NT2/D1 (cell line): Measurements from ENCODE around the gene ZFAND2B.
A peak's percentile ranks its signal among the peaks of the same experiment; 100 is the strongest.

ENCODE experiments used
- DNase-seq: peaks from one replicate; pipeline ENCODE4 v3.0.0-alpha.2; 2011; ENCODE audit warnings: low read depth, low spot score
- H3K27me3 ChIP-seq: 2 replicates; pipeline ENCODE4 v1.6.0; 2011; ENCODE audit warnings: mild to moderate bottlenecking; ENCODE audit not compliant: insufficient read length, insufficient read depth
- H3K36me3 ChIP-seq: 2 replicates; pipeline ENCODE4 v1.6.1; 2011; ENCODE audit warnings: mild to moderate bottlenecking, low read length, mixed read lengths; ENCODE audit not compliant: insufficient read depth, insufficient read length
- H3K4me1 ChIP-seq: 2 replicates; pipeline ENCODE4 v1.5.1; 2011; ENCODE audit not compliant: insufficient read depth, insufficient read length
- H3K4me3 ChIP-seq: 2 replicates; pipeline ENCODE4 v1.5.1; 2011; ENCODE audit warnings: low read depth; ENCODE audit not compliant: insufficient read length
- H3K9ac ChIP-seq: 2 replicates; pipeline ENCODE4 v1.6.0; 2011; ENCODE audit warnings: low read depth; ENCODE audit not compliant: insufficient read length
- H3K9me3 ChIP-seq: 2 replicates; pipeline ENCODE4 v1.5.1; 2011; ENCODE audit warnings: mild to moderate bottlenecking, low read length; ENCODE audit not compliant: insufficient read depth
- SUZ12 ChIP-seq: IDR thresholded peaks from 2 replicates; pipeline ENCODE4 v1.6.1; 2011; ENCODE audit not compliant: insufficient read length, insufficient read depth; ENCODE audit errors: extremely low read depth
- YY1 ChIP-seq: IDR thresholded peaks from 2 replicates; pipeline ENCODE4 v1.6.1; 2011; ENCODE audit not compliant: insufficient read length, insufficient read depth
- ZNF274 ChIP-seq: IDR thresholded peaks from 2 replicates; pipeline ENCODE4 v1.6.1; 2011; ENCODE audit warnings: mild to moderate bottlenecking, low read depth, low read length

Gene ZFAND2B

DNA sequence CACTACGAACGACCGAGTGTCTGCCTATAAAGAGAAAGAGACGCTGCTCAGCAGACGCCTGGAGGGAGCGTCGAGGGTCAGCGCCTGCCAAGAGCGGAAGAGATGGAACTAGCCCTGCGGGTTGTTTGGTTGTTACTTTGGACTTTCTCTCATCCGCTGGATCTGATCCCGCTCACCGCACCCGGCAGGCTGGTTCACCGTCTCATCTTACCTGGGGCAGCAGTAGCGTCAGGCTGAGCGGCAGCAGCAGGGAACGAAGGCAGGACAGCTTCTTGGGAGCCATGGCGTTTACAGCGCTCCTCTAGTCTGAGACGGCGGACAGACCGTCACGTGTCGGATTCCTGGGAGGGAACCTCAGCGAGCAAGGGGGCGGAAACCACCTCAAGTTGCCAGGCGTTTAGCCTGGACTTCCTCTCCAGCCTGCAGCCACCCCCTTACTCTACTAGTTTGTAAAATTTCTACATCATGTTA is 36.7 kb downstream of the ZFAND2B start:
- H3K36me3 ChIP-seq = peaks cover 36% of the 10 kb centered on the region
- no peak overlapping the region for H3K4me3 ChIP-seq
- no peak overlapping the region for H3K9ac ChIP-seq
- H3K4me1 ChIP-seq = peaks cover 4% of the 10 kb centered on the region
- DNase-seq = no peak
- TF ChIP-seq YY1 (no peak), ZNF274 (no peak), SUZ12 (no peak)
- H3K9me3 ChIP-seq = no peaks in the 10 kb centered on the region
- H3K27me3 ChIP-seq = no peaks in the 10 kb centered on the region

DNA sequence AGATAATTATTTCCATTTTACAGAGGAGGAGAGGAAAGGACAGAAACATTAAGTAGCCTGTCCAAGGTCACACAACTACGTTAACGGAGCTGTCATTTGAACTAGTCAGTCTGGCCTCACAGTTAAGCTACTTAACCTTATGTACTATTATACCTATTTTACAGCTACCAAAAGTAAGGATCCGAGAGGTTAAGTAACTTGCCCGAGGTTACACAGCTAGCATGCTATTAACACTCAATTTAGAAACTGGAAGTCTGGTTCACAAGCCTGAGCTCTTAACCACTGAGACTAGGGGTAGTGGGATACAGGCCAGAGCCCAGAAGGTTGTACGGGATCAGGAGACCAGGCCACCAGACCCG is 38.2 kb downstream of the ZFAND2B start:
- H3K4me1 ChIP-seq = peaks cover 13% of the 10 kb centered on the region
- no peaks in the 10 kb centered on the region for H3K27me3 ChIP-seq
- TF ChIP-seq SUZ12 (no peak), ZNF274 (no peak), YY1 (no peak)
- peak overlapping the region; percentile 98 for H3K9ac ChIP-seq
- peaks cover 39% of the 10 kb centered on the region for H3K36me3 ChIP-seq
- peak overlapping the region; percentile 97 for H3K4me3 ChIP-seq
- no peak for DNase-seq
- H3K9me3 ChIP-seq = no peaks in the 10 kb centered on the region

DNA sequence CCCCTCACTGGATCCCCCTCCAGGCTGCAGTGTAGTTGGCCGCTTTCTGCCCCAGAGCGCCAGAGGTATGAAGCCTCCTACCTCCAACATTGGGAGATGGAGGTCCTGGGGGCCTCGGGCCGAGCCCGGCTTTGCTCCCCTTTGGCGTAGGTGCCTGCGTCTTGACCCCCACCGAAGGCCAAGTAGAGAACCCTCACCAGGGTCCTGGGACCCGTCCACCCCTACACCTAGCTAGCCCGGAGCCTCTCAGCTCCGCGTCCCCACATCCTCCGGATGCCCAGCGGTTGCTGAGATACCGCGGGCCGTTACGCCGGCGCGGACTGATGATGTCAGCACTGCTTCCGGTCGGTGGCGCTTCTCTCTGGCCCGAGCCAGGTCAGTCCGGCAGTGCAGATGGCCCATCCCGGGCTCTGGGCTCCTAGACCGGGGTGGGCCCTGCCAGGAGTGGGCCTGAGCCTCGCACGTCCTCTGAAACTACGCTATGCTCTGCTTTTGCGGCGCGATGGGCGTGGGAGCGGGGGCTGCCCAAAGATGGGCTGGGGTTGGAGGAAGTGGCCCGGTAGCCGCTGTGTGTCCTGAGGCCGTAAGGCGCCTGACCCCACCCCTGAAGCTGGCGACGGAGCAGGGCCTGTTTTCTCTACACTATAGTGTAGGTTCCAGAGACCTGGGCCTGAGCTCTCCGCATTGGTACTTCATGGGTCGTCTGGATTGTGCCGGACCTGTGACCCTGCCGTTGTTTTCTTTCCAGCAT is 38.7 kb downstream of the ZFAND2B start, which contains the start of the genes GLB1L and STK16:
Gene GLB1L (minus strand): TSS at position 297 of the 751 bp plus-strand sequence. CDS start 1,871 bp downstream, outside the sequence.
Gene STK16 (plus strand): TSS at position 332 of the 751 bp plus-strand sequence. CDS start 521 bp downstream, outside the sequence.
- Histone ChIP-seq H3K36me3 (peaks cover 40% of the 10 kb centered on the region), H3K27me3 (no peaks in the 10 kb centered on the region), H3K9me3 (no peaks in the 10 kb centered on the region), H3K9ac (peak within 1 kb of the TSS; percentile 98), H3K4me3 (peak within 1 kb of the TSS; percentile 97), H3K4me1 (peaks cover 14% of the 10 kb centered on the region)
- no peak for TF ChIP-seq ZNF274
- TF ChIP-seq YY1 = no peak
- TF ChIP-seq SUZ12 = no peak
- DNase-seq = peak; percentile 90

DNA sequence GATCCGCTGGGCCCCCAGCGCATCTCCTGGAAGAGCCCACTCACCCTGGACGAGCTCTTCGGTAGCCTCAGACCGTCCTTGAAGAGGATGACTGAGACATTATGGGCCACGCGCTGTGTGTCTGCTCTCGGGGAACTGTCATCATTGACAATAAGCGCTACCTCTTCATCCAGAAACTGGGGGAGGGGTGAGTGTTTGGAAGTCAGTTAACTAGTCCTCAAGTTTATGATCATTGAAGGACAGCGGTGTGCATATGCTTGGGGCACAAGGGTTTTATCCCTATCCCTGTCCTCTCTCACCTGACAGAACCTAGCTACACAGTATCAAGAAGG is 39.3 kb downstream of the ZFAND2B start:
- H3K9ac ChIP-seq = peak overlapping the region; percentile 98
- peaks cover 14% of the 10 kb centered on the region for H3K4me1 ChIP-seq
- TF ChIP-seq SUZ12 (no peak), ZNF274 (no peak), YY1 (no peak)
- H3K36me3 ChIP-seq = peaks cover 45% of the 10 kb centered on the region
- H3K27me3 ChIP-seq = no peaks in the 10 kb centered on the region
- H3K4me3 ChIP-seq = peak overlapping the region; percentile 97
- H3K9me3 ChIP-seq = no peaks in the 10 kb centered on the region
- DNase-seq = no peak

DNA sequence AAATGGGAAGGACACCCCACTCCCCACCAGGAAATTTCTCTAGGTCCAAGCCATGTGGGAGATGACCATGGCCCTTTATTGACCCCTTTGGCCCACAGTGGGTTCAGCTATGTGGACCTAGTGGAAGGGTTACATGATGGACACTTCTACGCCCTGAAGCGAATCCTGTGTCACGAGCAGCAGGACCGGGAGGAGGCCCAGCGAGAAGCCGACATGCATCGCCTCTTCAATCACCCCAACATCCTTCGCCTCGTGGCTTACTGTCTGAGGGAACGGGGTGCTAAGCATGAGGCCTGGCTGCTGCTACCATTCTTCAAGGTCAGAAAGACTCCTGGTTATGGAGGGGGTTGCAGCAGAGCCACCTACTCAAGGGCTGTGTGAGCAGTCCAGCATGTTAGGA is 40.0 kb downstream of the ZFAND2B start:
- peaks cover 52% of the 10 kb centered on the region for H3K36me3 ChIP-seq
- DNase-seq = no peak
- no peak overlapping the region for H3K9ac ChIP-seq
- H3K27me3 ChIP-seq = peaks cover 2% of the 10 kb centered on the region
- H3K9me3 ChIP-seq = no peaks in the 10 kb centered on the region
- TF ChIP-seq YY1 (no peak), ZNF274 (no peak), SUZ12 (no peak)
- H3K4me1 ChIP-seq = peaks cover 14% of the 10 kb centered on the region
- no peak overlapping the region for H3K4me3 ChIP-seq

DNA sequence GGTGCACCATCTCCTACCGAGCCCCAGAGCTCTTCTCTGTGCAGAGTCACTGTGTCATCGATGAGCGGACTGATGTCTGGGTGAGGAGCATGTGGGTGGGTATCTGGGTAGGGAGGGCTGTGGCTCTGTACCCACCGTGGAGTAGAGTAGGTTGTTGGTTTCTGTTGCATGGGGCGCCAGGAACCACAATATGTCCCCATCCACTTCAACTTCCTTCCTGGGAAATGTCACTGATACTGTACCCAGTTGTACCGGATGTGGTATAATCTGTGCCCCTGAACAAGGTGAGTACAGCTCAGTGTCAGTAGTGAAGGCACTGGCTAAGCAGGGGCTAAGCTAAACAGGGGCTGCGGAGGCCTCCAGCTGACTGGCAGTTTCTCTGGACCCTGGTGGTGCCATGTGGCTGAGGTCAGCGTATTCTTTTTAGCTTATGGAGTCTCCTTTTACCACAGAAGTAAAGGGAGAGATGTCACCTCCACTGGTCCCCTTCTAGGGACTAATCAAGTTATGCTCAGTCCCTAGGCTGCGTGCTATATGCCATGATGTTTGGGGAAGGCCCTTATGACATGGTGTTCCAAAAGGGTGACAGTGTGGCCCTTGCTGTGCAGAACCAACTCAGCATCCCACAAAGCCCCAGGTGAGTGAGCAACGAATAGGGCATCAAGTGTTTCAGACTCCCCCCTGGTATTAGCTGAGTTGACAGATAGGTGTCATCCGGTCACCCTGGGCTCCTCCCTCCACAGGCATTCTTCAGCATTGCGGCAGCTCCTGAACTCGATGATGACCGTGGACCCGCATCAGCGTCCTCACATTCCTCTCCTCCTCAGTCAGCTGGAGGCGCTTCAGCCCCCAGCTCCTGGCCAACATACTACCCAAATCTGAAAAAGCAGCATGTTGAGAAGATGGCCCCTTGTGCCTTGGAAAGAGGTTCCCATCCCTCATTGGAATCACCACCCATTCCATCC is 41.4 kb downstream of the ZFAND2B start:
- H3K27me3 ChIP-seq = peaks cover 16% of the 10 kb centered on the region
- peaks cover 23% of the 10 kb centered on the region for H3K4me1 ChIP-seq
- peaks cover 52% of the 10 kb centered on the region for H3K36me3 ChIP-seq
- H3K9me3 ChIP-seq = no peaks in the 10 kb centered on the region
- H3K9ac ChIP-seq = no peak overlapping the region
- H3K4me3 ChIP-seq = no peak overlapping the region
- TF ChIP-seq YY1 = no peak
- no peak for TF ChIP-seq SUZ12
- no peak for DNase-seq

DNA sequence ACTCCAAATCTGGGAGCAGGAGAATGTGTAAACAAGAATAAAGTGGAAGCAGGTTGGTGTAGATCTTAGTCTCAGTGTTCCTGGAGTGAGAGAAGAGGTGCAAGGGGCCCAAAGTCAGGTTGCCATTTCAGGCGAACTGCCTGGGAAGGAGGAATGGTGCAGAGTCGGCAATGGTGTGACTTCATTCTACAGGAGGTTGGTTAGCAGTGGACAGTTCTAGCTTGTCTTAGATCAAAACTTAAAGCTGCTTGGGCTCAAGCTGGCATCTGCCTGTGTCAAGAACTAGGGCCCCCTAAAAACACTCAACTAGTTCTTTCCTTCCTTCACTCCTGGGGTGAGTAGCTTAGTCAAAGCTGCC is 42.2 kb downstream of the ZFAND2B start:
- H3K27me3 ChIP-seq = peaks cover 25% of the 10 kb centered on the region
- peaks cover 52% of the 10 kb centered on the region for H3K36me3 ChIP-seq
- H3K4me1 ChIP-seq = peaks cover 23% of the 10 kb centered on the region
- TF ChIP-seq YY1 (no peak), SUZ12 (no peak), ZNF274 (no peak)
- H3K4me3 ChIP-seq = no peak overlapping the region
- no peak for DNase-seq
- H3K9ac ChIP-seq = peak overlapping the region; percentile 46
- no peaks in the 10 kb centered on the region for H3K9me3 ChIP-seq
